HG03175 (cell line): ENCODE data around the gene TEX55.
"Not testable (repeated sequence)": the region's sequence is repeated elsewhere in the genome, so short reads cannot be mapped to it uniquely, and the experiment has no call there.

Source experiments
- ATAC-seq: cut with Tn5 transposase; IDR thresholded peaks from one replicate; pipeline ENCODE4 v1.9.1; 2021; ENCODE audit warnings: mild to moderate bottlenecking, moderate library complexity; ENCODE audit not compliant: unreplicated experiment

TEX55 gene

DNA sequence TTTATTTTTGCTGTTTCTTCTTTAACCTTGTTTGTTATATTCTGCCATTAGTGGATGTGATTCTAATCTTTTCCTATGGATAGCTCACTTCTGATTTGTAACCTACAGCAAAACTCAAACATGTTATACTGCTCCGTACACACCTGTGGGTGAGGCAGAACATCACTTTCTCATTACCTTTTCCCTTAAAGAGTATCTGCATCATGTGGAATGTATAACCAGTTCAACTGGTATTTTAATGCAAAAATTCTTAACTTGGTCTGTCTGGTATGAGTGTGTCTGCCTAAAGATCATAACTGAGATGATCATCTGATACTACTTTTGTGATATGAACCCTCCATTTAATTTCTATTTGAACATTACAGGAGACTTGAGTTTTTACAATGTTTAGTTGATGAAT lies 14.4 kb downstream of the TEX55 start:
- no peak for ATAC-seq

DNA sequence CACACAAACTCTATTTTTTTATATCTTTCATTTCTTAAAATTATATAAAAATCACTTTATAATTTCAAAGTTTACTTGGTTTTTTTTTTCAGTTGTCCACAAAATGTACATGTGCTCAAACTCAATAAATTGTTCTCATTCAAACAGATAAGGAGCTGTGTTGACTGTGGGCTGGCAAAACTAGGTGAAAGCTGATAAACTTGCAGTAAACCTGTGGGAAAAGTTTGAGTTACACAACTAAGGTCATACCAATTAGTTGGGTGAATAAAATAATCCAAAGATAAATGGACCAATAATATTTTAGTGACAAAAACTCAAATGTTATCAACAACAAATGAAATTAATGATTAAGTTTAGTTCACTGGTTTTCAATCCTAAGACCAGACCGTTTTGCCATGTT lies 14.8 kb downstream of the TEX55 start:
- ATAC-seq = no peak

DNA sequence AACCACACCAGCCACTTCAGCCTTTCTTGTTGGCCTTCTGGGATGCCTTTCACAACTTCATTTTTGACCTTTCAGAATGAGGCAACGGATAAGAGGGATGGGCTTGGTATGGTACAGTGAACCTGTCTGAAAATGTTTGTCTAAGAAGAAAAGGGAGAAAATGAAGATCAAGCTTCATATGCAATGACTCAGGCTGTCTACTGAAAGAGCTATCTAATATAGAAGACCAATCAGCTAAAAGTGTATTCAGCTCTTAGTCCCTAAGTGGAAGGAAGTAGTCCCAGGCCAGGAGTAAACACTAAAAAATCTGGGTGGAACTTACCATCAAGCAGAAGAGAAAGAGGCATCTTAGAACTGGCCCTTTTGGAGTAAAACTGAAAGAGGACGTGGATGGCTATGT lies 15.3 kb downstream of the TEX55 start:
- ATAC-seq = no peak

DNA sequence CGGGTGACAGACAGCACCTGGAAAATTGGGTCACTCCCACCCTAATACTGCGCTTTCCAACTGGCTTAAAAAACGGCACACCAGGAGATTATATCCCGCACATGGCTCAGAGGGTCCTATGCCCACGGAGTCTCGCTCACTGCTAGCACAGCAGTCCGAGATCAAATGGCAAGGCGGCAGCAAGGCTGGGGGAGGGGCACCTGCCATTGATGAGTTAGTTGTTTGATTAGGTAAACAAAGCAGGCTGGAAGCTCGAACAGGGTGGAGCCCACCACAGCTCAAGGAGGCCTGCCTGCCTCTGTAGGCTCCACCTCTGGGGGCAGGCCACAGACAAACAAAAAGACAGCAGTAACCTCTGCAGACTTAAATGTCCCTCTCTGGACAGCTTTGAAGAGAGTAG lies 18.8 kb downstream of the TEX55 start:
- ATAC-seq = not testable (repeated sequence)

DNA sequence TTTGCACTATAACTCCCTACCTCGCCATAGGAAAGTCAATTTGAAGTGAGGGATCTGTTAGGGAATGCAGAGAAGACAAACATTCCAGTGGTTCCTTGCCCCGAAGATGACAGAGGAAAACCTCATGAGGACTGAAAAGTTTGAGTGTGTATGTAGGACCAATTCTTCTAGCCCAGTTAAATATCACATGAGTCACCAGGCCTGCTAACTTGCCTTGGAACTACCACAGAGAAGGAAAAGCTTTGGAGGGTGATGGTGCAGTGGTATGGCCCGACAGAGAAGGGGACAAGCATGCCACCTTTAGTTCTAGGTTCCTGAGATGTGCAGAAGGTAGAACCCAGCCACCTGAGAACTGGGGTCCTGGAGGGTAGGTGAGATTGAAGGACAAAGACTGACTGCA lies 24.9 kb downstream of the TEX55 start:
- no peak for ATAC-seq

DNA sequence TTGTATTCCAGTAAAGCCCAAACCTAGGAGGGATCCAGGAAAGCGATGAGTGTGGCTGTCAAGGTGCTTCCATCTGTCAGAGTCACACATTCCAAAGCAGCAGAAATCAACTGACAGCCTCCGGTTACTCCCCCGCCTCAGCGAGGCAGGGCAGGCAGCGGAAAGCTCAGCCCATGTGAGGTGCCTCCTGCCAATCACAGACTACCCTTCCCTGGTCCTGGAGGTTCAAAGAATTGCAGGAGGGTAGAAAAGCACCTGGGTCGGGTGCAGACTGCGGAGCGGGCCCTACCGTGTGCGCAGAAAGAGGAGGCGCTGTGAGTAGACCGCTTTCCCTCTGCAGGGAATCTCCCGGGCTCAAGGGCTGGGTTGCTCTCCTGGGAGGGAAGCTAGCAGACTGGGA lies 27.4 kb downstream of the TEX55 start, which contains the start of gene UPK1B:
Gene UPK1B (plus strand): TSS at position 274 of the 400 bp plus-strand sequence. CDS start 13,144 bp downstream, outside the sequence.
- no peak for ATAC-seq

DNA sequence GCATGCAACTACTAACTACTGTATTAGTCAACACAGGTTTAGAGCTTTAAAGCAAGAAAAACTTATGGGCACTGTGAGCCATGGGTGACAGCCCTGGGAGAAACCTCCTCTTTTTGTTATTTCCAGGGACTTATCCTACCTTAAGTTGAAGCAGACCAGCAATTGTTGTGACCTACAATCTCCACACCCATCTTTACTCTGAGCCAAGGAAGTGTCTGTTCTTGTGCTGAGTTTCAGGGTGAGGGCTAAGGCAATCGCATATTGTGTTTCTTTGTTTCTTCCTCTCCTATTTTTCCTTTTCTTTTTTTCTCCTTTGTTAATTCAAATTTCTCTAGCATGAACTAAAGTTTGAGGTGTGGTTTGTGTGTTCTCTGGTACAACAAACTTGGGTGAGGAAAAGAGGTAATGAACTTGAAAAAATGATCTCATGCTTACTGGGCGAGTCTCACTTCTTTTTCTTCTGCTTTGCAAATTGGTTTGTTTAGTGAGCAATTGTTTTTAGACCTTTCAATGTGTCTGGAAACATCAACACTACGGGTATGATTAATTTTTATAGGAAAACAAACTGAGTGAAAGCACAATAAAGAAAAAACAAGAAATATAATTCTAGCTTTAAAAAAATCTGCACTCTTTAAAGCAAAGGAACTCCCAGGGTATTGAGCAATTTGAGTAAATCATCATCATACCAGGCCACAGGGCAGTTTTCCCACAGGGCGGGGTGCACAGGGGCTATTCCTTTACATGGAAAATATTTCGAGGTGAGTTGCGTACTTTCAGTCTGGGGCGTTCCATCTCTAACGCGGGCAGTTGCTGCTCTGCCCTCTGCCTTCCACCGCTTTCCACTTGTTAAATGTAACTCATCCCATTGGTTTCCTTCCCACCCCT lies 30.1 kb downstream of the TEX55 start:
- ATAC-seq = no peak

DNA sequence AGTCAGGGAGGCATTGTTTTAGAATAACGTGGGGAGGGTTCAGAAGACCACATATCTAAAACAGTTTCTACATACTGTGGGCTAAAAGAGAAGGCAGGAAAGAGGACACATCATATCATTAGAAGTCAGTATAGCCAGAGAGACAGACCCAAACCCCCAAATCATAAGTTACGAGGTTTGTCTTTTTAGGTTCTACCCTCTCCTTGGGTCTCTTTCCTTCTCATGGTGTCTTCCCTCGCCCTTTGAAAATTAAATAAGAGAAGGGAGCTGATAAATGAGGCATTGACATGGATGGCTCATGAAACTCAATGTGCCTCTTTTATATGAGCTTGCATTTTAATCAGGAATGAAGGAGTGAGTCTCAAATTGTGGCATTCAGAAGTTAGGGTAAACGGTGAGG lies 30.8 kb downstream of the TEX55 start:
- no peak for ATAC-seq

DNA sequence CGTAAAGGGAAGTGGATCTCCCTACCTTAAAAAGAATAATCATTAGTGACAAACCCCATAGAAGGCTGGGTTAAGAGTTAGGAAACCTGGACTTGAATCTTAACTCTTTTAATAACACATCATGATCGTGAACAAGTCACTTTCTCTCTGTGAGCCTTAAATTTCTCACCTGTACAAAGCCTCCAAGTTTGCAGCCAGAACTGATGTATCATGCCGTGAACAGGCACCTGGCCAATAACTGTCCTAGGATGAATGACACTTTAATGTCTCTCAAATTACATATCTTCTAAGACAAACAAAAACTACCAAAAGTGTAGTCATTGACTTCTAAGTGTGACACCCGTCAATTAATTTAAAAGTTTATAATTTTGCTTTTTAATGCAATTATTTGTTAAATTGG lies 31.4 kb downstream of the TEX55 start:
- ATAC-seq = no peak

DNA sequence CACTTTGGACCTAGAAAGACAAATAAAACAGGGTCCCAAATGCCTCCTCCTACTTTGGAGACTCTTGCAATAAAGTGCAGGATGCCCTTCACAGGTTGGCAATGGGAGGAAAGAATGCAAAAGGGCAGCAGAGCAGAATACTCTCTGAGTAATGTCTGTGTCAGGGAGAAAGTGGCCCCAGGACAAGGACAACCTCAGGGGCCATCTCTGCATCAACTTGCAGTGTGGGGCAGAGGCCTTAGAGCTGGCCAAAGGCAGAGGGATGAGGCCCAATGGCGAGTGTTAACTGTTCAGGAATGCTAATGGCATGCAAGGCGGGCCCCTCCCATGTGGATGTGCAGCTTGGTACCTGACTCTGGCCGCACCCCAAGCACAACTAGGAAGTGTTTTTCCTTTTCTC lies 35.8 kb downstream of the TEX55 start:
- ATAC-seq = no peak

DNA sequence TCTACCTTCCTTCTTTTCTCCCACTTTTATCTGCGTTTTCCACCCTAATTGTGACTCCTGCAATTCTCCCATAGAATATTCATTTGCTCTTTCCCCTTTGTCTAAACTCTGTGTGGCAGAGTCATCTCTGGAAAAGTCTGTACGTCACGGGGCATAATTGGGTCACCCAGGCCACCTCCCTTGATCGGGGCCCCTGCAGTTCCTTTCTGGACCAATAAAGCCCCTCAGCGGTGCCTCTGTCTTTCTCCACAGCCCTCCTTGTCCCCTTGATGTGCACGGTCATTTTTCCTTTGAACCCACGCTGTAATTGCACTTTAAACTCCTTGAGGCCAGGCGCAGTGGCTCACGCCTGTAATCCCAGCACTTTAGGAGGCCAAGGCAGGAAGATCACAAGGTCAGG lies 38.1 kb downstream of the TEX55 start:
- ATAC-seq = no peak

DNA sequence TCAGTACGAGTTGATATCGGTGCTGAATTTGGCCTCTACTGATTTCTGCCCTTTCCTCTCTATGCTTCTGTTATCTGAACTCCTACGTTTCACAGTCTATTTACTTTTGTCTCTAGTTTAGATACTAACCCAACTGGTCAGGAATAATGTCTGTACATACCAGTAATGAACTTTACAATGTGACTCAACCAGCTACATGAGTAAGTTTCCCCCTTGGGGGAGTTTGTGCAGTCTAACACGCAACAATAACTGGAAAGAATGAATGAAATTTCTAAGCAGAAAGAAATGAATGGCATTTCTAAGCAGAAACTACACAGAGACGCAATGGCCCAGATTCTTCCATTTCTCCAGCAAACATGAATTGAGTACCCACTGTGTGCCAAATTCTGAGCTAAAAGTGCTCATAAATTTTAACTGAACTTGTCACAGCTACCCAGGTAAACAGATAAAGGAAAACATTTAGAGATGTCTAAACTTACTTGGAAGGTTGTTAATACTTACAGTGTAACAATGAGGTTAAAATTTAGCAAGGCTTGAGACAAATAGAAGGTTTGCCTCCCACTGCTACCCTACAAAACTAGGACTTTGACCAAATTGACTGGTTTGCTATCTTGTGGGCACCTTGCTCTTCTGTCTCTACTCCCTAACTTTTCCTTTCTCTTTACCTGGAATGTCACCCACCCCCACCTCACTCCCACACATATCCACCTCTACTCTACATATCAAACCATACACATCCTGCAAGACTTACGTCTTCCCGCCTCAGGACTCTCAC lies 39.0 kb downstream of the TEX55 start:
- no peak for ATAC-seq

DNA sequence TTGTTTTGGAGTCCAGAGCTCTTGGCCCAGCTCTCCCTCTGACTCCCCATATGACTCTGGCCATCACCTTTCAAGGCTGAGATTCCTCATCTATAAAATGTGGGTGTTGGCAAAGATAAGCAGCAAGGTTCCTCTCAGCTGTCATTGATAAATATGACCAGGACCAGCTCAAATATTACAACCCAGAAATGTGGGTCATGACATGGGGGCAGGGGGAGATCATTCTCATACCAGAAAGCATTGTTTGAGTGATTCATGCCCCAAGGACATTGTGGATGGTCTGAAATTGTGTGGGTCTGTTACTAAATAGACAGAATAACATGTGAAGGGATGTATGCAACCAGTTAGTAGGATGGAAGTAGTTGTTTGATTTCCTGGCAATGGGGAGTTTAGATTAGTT lies 41.3 kb downstream of the TEX55 start:
- ATAC-seq = no peak

DNA sequence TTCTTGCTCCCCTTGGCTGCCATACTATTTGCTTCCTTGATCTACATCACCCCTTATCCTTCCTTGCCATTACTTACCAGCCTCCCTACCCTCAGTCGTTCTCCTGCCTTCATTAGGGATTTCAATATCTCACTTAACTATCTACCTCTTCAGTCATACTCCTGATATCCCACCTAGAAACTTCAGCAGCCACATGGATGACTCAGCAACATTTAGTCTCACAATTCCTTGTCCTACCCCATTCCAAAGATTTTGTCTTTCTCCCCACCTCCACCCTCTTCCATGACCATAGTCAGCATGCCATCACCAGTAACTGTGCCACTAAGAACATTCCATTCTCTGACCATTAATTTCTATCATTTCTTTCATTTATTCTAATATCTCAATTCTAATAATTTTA lies 45.8 kb downstream of the TEX55 start:
- no peak for ATAC-seq

DNA sequence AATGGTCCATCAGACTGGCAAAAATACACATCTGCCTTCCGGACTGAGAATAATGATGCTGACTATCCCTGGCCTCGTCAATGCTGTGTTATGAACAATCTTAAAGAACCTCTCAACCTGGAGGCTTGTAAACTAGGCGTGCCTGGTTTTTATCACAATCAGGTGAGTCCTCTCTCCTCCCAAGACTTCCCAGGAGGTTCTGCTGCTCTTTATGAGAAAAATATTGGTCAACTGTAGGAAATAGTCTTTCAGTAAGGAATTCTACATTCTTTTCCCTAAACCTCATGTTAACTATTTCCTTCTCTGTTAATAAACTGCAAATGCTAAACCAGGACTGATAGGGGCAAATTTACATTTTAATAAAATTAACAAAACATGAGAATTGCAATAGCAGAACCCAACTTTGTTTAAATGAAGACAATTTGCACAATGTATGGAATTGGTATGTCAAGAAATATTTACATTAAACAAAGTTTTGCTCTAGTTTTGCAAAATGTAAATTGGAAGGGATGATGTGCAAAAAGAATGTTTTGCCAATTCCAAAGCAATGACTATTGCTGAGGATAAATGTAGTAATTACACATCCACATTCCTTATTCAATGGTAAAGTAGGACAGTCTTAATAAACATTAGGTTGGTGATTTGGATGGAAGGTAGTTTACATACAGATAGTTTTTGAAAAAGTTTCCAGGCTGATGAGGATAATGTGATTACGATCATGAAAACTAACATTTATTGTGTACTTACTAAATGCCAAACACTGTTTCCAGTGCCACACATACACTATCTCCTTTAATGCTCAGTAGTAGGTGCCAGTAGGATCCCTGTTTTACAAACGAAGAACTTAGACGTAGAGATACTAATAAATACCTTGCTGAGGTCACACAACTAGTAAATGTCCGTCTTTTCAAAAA lies 48.5 kb downstream of the TEX55 start:
- ATAC-seq = no peak

DNA sequence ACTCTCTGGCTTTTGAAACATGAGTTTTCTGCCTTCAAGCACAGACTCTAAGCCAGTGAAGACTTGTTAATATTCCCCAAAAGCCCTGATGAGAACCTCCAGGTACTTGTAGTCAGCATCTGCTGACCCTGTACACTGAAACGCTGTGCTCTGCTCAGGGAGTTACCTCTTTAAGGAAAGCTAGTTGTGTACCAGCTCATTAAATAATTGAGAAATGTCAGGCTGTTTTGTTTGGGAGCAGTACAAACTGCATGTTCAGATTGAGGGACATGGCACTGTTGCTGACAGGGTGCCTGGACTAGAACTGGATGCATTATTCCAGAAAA lies 49.1 kb downstream of the TEX55 start:
- no peak for ATAC-seq

DNA sequence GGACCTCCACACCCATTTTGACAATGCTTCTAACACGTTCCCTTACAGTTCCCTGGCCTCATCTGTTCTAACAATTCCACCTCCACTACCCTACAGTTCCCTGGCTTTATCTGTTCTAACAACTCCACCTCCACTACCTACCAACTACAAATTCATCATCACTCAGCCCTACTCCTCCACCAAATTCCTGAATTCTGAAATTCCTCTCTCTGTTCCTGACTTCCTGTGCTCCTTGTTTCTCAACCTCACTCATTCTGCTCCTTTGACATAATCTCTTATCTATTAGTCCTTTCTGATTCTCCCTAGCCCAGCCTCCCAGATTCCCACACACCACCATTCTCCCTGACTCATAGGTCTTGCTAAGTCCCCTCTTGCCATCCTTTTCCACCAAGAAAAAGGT lies 49.9 kb downstream of the TEX55 start:
- ATAC-seq = no peak
